NCI-H187 (cell line): ENCODE data around the gene ASB4.
A peak's percentile ranks its signal among the peaks of the same experiment; 100 is the strongest.

Experiments used
- DNase-seq, 2 experiments: peaks; one replicate each; lab custom pipeline; 2025; lab: John Stamatoyannopoulos, UW

The ASB4 gene

DNA sequence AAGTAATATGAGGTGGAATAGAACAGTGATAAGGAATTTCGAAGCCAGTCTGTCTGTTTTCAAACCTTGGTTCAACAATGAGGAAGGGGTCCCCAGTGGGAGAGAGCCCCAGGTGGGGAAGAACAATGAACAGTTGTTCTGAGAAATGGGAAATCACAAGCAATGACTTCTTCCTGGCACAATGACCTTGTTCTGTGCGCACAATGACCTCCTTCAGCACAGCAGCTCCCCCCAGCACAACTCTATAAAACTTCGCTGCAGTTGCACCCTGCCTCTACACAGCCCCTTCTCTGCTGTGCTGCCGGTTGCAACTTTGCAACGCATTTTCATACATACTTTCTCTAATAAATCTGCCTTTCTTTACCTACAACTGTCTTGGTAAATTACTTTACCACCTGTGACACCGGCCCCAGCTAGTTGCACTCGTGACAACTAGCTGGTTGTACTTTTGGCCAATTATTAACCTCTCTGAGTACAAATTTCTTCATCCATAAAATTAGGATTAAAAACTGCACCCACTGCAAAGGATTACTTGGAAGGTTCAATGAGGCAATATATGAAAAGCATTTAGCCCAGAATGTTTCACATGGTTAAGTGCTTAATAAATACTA, 40.5 kb downstream of the ASB4 start:
- DNase-seq, result no peak

DNA sequence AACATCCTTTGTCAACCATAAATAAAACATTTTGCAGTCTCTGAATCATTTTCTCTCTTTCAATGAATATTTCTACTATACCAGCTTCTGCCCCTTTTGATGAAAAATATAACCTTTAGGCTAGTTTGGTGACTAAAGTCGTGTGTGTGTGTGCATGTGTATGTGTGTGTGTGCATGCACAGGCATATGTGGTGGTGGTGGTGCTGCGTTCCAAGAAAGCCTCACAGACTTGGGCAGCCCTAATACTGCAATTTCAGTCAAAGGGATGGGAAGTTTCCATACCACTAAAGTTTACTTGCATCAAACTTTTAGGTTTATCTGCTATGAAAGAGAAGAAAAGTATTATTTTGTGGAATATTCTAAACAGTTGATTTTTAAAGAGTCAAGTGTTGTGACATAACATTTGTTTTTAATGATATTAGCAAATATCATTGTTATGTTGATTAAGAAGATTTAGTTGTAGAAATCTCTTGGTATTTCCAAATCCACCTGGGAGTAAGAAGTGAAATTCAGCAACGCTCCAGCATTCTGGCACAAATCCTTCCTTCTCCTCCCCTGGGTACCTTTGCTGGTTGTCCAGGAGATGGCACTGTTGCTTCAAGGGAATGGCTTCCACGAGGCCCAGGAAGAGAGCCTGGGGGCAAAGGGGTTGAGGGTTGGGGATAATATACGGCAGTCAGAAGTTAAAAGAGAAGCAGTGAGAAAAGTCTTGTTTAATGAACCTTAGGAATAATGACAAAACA, 41.5 kb downstream of the ASB4 start:
- DNase-seq, result peak in 1 of 2 experiments; percentile 52

DNA sequence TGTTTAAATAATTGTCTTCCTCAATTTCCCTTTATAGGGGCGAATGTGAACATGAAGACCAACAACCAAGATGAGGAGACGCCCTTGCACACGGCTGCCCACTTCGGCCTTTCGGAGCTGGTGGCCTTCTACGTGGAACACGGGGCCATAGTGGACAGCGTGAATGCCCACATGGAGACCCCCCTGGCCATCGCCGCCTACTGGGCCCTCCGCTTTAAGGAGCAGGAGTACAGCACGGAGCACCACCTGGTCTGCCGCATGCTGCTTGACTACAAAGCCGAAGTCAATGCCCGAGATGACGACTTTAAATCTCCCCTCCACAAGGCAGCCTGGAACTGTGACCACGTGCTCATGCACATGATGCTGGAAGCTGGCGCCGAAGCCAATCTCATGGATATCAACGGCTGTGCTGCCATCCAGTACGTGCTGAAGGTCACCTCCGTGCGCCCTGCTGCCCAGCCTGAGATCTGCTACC, 42.1 kb downstream of the ASB4 start:
- DNase-seq, result no peak

DNA sequence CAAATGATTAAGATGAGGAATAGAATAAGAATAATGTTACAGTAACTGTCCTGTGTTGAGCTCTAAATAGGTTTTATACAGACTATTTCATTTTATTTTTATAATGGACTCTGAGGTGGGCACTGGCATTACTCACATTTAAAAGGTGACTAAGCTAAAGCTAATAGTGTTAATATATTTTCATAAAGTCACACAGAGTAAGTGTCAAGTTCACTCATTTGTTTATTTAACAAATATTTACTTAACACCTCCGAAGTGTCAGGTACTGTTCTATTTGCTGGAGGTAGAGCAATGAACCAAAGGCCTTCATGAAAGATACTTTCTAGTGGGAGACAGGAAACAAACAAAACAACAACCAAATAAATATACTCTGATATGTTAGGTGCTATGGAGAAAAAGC, 44.0 kb downstream of the ASB4 start:
- DNase-seq, result no peak

DNA sequence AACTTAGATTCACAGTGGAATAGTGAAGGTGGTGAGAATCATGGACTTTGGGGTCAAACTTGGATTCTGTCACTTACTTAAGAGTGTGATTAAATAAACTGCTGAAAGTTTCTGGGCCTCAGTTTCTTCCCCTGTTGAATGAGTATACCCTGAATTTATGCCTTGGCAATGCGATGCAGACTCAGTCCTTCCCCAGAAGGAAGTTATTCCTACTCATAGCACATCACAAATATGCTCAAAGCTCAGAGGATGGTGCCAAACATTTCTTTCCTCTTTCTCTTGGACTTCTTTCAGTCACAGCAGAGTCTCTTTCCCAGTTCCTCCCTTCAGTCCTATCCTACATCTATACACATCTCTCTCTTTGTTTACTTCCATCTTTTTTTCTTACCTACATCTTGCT, 45.1 kb downstream of the ASB4 start:
- DNase-seq, result no peak

DNA sequence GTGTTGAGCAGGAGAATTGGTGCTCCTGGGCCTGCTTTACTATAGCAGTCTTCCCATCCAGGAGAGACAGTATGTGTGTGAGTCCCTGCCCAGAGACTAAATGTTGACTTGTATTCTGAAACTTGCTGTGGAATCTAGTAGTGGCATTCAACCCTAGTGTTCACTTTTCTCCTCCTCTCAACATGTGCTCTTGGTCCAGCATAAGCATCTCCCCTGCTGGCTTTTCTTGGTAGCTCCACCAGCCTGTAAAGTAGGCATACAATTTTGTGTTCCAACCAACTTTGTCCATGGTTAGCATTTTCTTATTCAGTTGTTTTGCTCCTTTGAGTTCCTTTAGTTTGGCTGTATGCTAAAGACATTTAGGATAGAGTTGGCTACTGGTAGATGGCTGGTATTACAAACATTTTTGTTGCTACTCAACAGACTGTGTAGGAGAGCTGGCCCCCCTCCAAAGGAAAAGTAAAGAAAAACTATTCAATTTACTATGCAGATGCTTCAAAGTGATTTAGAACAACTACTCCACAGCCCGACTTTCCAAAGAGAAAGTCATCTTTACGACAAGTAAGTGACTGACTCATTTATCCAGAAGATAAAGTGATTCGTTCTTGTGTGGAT, 46.0 kb downstream of the ASB4 start:
- DNase-seq, result no peak

DNA sequence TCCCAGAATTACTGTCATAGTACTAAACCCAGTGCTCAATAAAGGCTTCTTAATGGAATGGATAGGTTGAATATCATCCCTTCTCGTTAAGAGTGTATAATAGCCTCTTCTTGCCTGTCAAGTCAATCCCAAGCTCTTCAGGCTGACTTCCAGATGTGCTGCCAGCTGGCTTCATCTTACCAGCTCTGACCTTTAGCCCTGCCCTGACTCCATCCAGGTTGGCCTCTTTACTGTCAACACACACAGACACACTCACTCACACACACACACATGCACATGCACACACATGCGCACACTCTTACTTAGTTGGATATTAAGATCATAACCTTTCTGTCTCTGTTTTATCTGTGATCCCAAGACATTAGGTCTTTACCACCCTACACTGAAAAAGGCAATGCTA, 49.1 kb downstream of the ASB4 start:
- DNase-seq, result peak; percentile 69 to 87

DNA sequence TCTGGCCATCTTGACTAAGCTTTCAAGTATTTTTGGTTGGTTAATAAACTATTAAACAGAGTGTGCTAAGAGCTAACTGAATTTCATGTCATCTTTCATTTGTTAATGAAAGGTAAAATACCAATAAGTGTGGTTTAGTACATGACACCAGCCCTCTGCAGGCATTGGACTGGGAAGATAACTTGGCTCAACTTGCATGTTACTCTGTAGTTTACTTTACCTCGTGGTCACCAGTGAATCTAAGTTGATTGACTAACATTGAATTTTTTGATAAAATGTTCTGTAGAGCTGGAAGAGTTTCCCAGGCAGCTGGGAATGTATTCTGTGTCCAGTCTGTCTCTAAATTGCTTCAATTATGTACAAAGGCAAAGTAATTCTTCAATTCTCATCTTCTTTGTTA, 49.9 kb downstream of the ASB4 start:
- no peak for DNase-seq

DNA sequence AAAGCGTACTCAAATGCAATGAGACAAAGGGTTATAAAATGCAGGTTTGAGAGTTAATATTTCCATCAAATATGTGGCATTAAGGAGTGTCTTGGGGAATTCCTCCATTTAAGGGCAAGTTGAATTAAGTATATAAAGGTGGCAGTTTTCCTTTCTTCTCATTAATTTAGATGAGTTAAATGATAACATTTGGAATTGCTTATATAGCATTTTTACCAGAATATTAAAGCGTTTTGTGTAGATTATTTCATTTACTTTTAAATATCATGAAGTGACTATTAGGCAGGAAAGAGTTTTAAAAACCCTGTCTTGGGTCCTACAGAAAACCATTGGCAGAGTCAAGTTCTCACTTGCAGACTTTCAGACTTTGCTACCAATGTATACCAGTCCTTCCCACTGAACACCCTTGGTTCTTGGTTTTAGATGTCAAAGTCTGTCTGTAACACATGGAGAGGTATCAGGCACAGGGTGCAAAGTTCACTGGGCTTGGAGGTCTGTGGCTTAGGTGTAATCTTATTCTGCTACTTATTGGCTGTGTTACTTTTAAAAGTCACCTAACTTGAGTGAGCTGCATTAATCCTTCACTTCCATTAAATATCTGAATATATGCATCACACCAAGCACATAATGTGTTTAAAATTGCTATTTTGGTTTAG, 51.0 kb downstream of the ASB4 start:
- DNase-seq, result no peak

DNA sequence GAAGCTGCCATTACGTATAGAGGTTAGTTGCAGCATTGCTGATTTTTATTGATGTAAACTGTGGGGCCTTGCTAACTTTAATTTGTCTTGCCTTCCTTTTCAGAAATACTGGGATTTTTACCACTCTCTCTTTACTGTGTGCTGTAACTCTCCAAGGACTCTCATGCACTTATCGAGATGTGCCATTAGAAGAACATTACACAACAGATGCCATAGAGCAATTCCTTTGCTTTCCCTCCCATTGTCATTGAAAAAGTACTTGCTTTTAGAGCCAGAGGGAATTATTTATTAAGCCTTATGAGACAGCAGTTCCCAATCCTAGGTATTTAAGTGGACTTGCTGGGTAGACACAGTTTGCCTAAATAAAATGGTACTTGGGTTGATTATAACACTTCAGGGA, 51.7 kb downstream of the ASB4 start:
- no peak for DNase-seq

DNA sequence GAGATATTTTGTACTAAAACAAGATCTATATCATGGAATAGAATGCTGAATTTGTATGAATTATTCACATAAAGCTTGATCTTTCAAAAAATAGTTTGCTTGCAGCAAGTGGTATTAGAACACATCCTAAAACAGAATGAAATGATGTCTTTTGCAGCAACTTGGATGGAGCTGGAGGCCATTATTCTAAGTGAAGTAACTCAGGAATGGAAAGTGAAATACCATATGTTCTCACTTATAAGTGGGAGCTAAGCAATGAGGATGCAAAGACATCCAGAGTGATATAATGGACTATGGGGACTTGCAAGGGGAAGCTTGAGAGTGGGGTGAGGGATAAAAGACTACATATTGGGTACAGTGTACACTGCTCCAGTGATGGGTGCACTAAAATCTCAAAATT, 53.7 kb downstream of the ASB4 start:
- DNase-seq, result no peak

DNA sequence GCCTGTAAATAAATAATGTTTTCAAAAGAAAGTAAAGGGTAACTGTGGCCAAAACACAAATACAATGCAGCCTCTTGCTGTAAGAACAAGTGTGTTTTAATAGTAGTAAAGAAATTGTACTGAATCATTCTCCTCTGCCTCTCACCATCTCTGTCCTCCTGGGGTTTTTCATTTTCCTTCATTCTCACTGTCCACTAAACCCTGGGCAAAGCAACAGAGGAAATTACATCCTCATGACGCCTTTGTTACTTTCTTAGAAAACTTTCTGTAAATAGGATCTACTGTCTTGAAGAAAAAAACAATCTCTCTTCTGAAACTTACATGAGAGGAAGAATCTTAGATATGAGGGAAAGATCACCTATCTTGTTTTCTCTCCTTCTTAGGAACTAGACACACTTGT, 54.6 kb downstream of the ASB4 start:
- DNase-seq, result no peak

DNA sequence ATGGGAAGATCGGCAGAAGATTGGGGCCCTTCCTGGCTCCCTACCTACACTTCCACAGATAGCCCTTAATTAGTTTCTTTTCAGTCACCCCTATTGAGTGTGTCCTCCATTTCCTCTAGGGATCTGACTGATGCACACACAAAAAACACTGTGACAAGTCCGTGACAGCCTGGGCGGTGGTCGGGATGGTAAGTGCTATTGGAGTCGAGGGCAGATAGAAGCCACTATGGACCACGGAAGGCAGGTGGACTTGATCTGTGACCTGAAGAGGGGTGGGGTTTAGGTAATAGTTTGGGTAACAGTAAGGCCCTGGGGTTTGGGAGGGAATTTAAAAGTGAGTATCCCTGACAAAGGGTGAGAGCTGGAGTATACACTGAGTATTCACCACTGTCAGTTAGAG, 57.6 kb downstream of the ASB4 start:
- DNase-seq, result no peak

DNA sequence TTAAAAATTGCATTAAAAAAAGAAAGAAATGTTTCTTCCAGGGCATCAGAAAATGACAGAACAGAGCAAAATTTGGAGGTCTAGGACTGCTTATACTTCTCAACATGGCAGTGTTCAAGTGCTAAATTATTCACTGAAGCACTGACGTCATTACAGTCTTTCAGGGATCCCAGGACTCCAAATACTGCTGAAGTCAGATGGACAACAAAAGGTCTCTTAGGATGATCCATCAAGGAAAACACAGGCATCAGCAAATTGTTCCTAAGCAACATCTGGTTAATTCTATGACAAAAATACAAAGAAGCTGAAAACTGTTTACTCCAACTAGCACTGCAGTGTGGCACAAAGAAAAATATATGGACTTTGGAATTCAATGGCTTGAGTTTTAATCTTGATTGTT, 58.4 kb downstream of the ASB4 start:
- no peak for DNase-seq

DNA sequence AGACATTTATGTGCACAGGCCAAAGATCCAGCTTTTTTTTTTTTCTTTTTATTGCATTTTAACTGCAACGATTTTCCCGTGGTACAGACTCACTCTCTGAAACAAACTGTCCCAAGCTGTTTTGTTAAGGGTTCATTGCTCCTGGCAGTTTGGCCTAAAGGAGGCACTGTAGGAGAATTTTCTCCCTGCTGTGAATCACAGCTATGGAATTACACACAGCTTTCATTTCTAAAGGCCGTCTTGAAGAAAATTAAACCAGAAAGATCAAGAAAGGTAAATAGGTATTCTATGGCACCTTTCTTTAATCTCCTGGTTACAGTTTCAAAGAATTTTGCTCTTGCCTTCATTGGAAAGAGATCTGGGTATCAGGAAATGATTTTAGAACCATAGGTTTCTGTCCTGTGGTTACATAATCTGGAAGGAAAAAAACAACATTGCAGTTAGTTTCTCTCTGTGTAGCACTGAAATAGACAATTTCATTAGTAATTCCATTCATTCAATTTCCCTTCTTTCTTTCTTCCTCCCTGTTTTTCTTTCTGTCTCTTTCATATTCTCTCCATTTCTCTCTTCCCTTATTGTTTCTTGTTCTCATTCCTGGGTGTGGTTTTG, 59.4 kb downstream of the ASB4 start:
- no peak for DNase-seq

DNA sequence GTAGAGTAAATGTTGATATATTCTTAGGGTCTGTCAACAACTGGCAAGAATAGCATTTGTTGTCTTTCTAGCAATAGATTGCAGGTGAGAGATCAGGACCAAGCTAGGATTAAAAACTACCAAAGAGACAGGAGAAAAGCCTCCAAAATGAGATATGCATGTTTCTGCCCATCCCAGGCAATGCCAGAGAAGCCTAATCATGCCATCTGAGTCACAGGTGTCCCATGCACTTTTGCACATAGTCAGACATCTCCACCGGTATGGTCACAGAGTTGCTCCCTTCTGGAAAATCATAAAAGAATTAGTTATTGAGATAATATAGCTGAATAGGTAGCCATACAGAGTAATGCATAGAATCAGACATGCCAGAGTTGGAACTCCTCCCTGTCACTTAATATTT, 59.9 kb downstream of the ASB4 start:
- no peak for DNase-seq

DNA sequence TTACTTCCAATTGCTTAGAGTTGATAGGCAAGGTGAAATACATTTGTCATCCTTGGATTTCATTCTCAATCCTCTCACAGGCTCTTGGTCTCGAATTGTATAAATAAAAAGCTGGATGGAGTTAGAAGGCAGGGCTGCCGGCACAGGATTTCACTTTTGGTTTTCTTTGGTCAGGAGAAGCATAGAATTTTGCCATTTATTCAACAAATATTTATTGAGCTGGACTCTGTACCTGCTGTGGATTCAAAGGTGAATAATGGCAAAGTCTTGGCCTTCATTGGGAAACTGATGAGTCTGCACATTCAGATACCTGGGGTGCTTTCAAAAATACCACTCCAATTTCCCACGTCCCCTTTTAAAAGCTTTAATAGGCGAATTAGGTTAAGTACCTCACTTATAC, 60.9 kb downstream of the ASB4 start:
- no peak for DNase-seq

DNA sequence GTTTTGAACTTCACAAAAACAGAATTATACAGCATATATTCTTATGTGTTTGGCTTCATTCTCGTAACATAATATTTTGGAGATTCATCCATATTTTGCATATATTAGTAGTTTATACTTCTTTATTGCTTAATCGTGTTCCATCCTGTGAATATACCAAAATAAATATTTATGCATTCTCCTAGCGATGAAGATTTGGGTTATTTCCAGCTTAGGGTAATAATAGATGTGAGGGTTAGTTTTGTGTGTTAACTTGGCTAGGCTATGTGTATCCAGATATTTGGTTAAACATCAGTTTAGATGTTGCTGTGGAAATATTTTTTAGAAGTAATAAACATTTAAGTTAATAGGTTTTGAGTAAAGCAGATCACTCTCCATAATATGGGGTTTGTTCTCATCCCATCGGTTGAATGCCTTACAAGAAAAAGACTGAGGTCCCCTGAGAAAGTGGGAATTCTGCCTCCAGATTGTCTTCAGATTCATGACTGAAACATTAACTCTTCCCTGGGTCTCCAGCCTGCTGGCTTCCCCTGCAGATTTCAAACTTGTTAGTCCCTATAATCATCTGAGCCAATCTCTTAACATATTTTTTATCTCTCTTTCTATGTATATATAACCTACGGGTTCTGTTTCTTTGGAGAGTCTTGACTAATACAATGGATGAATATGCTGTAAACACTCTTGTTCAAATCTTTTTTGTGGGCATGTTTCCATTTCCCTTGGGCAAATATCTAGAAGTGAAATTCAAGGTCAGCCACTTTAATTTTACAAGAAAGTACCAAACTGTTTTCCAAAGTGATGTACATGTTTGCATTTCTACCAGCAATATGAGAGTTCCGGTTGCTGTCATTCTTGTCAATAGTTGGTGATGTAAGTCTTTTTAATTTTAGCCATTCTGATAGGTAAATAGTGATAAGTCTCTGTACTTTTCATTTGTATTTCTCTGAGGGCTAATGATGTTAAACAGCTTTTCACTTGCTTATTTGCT, 61.9 kb downstream of the ASB4 start:
- DNase-seq, result no peak

DNA sequence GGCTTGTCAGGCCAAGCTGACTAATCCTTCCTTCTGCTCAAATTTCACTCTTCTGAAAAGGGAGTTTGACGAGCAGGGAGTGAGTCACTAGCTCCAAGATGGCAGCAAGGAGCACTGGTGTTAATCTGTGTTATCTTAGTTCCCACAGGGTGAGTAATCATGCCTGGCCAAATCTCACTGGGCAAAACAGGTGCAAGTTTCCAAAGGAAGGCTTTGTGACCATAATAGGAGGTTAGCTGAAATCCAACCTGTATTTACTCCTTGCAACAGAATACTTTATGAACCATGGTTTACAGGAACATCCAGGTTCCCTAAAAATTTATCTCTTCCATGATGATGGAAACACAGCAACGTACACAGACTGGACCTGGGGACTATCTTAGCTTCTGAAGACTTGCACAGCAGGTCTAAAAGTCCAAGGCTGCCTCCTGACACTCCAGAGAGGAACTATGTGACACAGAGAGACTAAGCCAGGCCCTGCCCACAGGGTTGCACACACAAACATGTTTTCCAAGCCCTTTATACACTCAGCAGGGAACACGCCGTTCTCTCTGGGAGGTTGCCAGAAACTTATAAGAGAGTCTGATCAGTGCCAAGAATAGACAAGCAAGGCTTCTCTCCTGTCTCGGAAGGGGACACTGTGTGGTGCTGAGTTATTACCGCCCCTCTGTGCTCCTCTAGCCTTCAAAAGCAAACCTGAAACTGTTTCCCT, 64.2 kb downstream of the ASB4 start:
- DNase-seq, result no peak

DNA sequence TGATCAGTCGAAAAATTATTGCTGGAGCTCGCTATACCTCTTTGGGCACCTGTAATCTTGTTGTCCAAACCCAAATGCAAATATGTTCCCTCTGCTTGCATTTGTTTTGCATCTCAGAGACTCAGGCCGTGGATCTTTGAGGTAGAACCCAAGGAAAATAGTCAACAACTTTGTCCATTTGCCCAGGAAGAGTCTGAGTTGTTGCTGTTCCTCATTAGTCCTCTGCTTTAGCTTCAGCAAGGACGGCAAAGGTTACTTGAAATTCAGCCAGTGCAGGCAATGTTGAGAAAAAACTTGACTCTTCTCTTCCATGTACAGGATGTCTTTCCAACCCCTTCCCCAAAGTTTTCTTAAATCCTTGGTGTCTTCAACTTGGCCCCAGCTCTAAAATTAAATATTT, 64.8 kb downstream of the ASB4 start:
- no peak for DNase-seq
